HK-2 (cell line): ENCODE data around the gene ATP6V1C2.
"Not testable (repeated sequence)": the region's sequence is repeated elsewhere in the genome, so short reads cannot be mapped to it uniquely, and the experiment has no call there.

Experiments used
- DNase-seq: peaks from one replicate; pipeline ENCODE4 v3.0.0-alpha.2; 2018; ENCODE audit not compliant: unreplicated experiment

The ATP6V1C2 gene

GRCh38 chr2:10813163-10814138 lies 92.0 kb downstream of the ATP6V1C2 start:
- DNase-seq = not testable (repeated sequence)

- DNase-seq = no peak
Observed at GRCh38 chr2:10814142-10814541, 92.7 kb downstream of the ATP6V1C2 start.

- no peak for DNase-seq
Observed at GRCh38 chr2:10814571-10815331, 93.3 kb downstream of the ATP6V1C2 start.

- peak; percentile 39 for DNase-seq
Observed at GRCh38 chr2:10817413-10817812, 96.0 kb downstream of the ATP6V1C2 start.

GRCh38 chr2:10818305-10818704 lies 96.9 kb downstream of the ATP6V1C2 start:
- DNase-seq = not testable (repeated sequence)

GRCh38 chr2:10818984-10819383 lies 97.6 kb downstream of the ATP6V1C2 start:
- DNase-seq = no peak

- DNase-seq = no peak
Observed at GRCh38 chr2:10819714-10820314, 98.4 kb downstream of the ATP6V1C2 start.

GRCh38 chr2:10820562-10820961 lies 99.1 kb downstream of the ATP6V1C2 start:
- no peak for DNase-seq

- no peak for DNase-seq
Observed at GRCh38 chr2:10820978-10821695, 99.7 kb downstream of the ATP6V1C2 start.

GRCh38 chr2:10824191-10824590 lies 102.8 kb downstream of the ATP6V1C2 start:
- no peak for DNase-seq

GRCh38 chr2:10826026-10826425 lies 104.6 kb downstream of the ATP6V1C2 start:
- no peak for DNase-seq

- DNase-seq = no peak
Observed at GRCh38 chr2:10826625-10827024, 105.2 kb downstream of the ATP6V1C2 start.

- DNase-seq = no peak
Observed at GRCh38 chr2:10828346-10828745, 106.9 kb downstream of the ATP6V1C2 start.

GRCh38 chr2:10829299-10829698 lies 107.9 kb downstream of the ATP6V1C2 start:
- no peak for DNase-seq

- no peak for DNase-seq
Observed at GRCh38 chr2:10830203-10830602, 108.8 kb downstream of the ATP6V1C2 start.

- no peak for DNase-seq
Observed at GRCh38 chr2:10830641-10831399, 109.4 kb downstream of the ATP6V1C2 start.

- DNase-seq = no peak
Observed at GRCh38 chr2:10831400-10831985, 110.1 kb downstream of the ATP6V1C2 start.

GRCh38 chr2:10832203-10832936 lies 110.9 kb downstream of the ATP6V1C2 start:
- peak; percentile 85 for DNase-seq

GRCh38 chr2:10833021-10833420 lies 111.6 kb downstream of the ATP6V1C2 start:
- no peak for DNase-seq
